Stomach (tissue), 9 donors: ENCODE results near the gene BHMT2. TPM values are rescaled to one million over a fixed set of nuclear protein-coding genes. Genes with fewer than 3 reads are reported as not detected.

Experiments
- DNase-seq, 2 donors: peaks; one replicate each; pipeline versions ENCODE4 v3.0.0 to v3.0.0-alpha.2; 2013 to 2019
- H3K27ac ChIP-seq, 5 donors: fragments of 200-600 bp in 4 of 5; sonication (generic) in 4 of 5; one replicate each; pipeline ENCODE4 v1.5.1; 2013 to 2019; ENCODE audit warnings: mild to moderate bottlenecking in 1 of 5, moderate library complexity in 1 of 5
- H3K27me3 ChIP-seq, 3 donors: fragments of 200-600 bp; sonication (generic); one replicate each; pipeline ENCODE4 v1.5.1; 2017 to 2019; ENCODE audit warnings: mixed run types in 1 of 3
- H3K36me3 ChIP-seq, 4 donors: fragments of 200-600 bp; sonication (generic); 1 replicate in 3 of 4; 2 replicates in 1 of 4; pipeline ENCODE4 v1.5.1; 2016 to 2019
- H3K4me1 ChIP-seq, 4 donors: fragments of 200-600 bp; sonication (generic); one replicate each; pipeline ENCODE4 v1.5.1; 2016 to 2019
- H3K4me3 ChIP-seq, 4 donors: fragments of 200-600 bp; sonication (generic) in 3 of 4; one replicate each; pipeline ENCODE4 v1.5.1; 2016 to 2019; ENCODE audit warnings: mild to moderate bottlenecking in 1 of 4
- H3K9me3 ChIP-seq, 4 donors: fragments of 200-600 bp; sonication (generic); one replicate each; pipeline ENCODE4 v1.5.1; 2016 to 2019
- EP300 ChIP-seq: sonication (generic); formaldehyde crosslinking; IDR thresholded peaks from one replicate; pipeline ENCODE4 v1.6.1; 2017; ENCODE audit warnings: antibody characterized with exemption
- POLR2A ChIP-seq, 4 donors: fragments of 450-650 bp; IDR thresholded peaks; one replicate each; pipeline ENCODE4 v1.6.1; 2016; ENCODE audit warnings: antibody characterized with exemption in 4 of 4, control low read depth in 2 of 4, mild to moderate bottlenecking in 1 of 4, moderate library complexity in 1 of 4
- POLR2AphosphoS5 ChIP-seq, 3 donors: sonication (generic); formaldehyde crosslinking; IDR thresholded peaks; one replicate each; pipeline ENCODE4 v1.6.1; 2016; ENCODE audit warnings: antibody characterized with exemption in 3 of 3
- WGBS, 5 donors: extraction: QIAGEN DNeasy Blood & Tissue Kit in 3 of 5; methylation state at CpG; one replicate each; pipeline versions ENCODE4 v1.1.5 to v1.1.7; 2013 to 2018; 5-methylcytosine and 5-hydroxymethylcytosine counted together
- intact Hi-C: fragments of 100-400 bp; cut with DNase I; formaldehyde crosslinking; loops from one replicate; pipeline ENCODE4 v1.15.1; 2023; ENCODE audit warnings: low total_unique reads
- polyA plus RNA-seq, 3 donors: library from polyadenylated mRNA; stranded (reverse); fragments of 200-250 nt; gene quantifications; one replicate each; pipeline ENCODE4 v1.2.3, GENCODE V29; 2013
- total RNA-seq, 5 donors: library from RNA; depleted of rRNA; stranded (reverse); fragments of >200 nt; gene quantifications; one replicate each; pipeline versions ENCODE4 v1.1.0 to v1.2.3, GENCODE V29; 2014 to 2016
- TF ChIP-seq, protein P1 (sequence below), 7 experiments: fragments of 450-650 bp in 4 of 7; fragments of 200-600 bp in 3 of 7; sonication (generic) in 3 of 7; IDR thresholded peaks; one replicate each; pipeline ENCODE4 v1.5.1; 2016 to 2019; ENCODE audit warnings: antibody characterized with exemption in 7 of 7, control low read depth in 2 of 7, mild to moderate bottlenecking in 1 of 7
- donor health status: healthy with polysubstance abuse.
- donor health status: Bipolar disorder and iron deficiency.
- donor health status: healthy.

BHMT2 gene
- total and polyA plus RNA-seq, 8 donors: 0.45 to 10.6 (median 5.1) TPM

GRCh38 chr5:79048437-79048836 lies 21.1 kb upstream of the BHMT2 start:
- no peak for DNase-seq
- no peak overlapping the region for H3K4me3 ChIP-seq
- intact Hi-C loops: no loop called here
- no peaks in the 10 kb centered on the region for H3K36me3 ChIP-seq
- TF ChIP-seq, protein P1, sequence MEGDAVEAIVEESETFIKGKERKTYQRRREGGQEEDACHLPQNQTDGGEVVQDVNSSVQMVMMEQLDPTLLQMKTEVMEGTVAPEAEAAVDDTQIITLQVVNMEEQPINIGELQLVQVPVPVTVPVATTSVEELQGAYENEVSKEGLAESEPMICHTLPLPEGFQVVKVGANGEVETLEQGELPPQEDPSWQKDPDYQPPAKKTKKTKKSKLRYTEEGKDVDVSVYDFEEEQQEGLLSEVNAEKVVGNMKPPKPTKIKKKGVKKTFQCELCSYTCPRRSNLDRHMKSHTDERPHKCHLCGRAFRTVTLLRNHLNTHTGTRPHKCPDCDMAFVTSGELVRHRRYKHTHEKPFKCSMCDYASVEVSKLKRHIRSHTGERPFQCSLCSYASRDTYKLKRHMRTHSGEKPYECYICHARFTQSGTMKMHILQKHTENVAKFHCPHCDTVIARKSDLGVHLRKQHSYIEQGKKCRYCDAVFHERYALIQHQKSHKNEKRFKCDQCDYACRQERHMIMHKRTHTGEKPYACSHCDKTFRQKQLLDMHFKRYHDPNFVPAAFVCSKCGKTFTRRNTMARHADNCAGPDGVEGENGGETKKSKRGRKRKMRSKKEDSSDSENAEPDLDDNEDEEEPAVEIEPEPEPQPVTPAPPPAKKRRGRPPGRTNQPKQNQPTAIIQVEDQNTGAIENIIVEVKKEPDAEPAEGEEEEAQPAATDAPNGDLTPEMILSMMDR (IDR thresholded peaks at IDR 0.05): no peak
- no peak for TF ChIP-seq POLR2AphosphoS5 (IDR thresholded peaks at IDR 0.05)
- no peak for TF ChIP-seq POLR2A (IDR thresholded peaks at IDR 0.05)
- no peak for TF ChIP-seq EP300
- H3K27me3 ChIP-seq: no peaks in the 10 kb centered on the region
- H3K27ac ChIP-seq: no peak overlapping the region
- no peaks in the 10 kb centered on the region for H3K4me1 ChIP-seq
- peaks cover 0 to 13% (median 6%) of the 10 kb centered on the region in 4 donors for H3K9me3 ChIP-seq

DNA sequence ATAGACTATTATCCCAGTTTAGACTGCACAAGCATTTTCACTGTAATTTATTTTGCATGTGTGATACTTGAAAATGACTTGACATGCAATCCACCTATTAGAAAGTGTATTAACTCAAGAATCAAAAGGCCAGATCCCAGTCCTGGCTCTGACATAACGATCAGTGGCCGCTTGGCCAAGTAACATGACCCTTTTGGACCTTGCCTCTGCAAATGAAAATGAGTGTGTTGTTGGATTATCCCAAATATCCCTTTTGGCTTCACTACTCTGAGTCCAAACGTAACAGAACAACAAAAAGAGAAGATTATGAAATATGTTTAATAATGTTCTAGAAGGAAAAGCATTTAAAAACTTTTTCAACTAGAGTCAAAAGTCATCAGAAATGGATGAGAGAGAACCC lies 19.1 kb upstream of the BHMT2 start:
- Histone ChIP-seq H3K4me1 (no peaks in the 10 kb centered on the region), H3K27me3 (no peaks in the 10 kb centered on the region), H3K9me3 (peaks cover 0 to 13% (median 6%) of the 10 kb centered on the region in 4 donors), H3K36me3 (no peaks in the 10 kb centered on the region), H3K4me3 (no peak overlapping the region), H3K27ac (no peak overlapping the region)
- 74 to 83% (median 79%) methylated on average over 3 of the region's 3 CpGs for WGBS, 5 donors
- intact Hi-C loops: no loop called here
- no peak for DNase-seq
- TF ChIP-seq POLR2AphosphoS5 (IDR thresholded peaks at IDR 0.05): no peak
- no peak for TF ChIP-seq POLR2A (IDR thresholded peaks at IDR 0.05)
- TF ChIP-seq EP300: no peak
- TF ChIP-seq, protein P1 (IDR thresholded peaks at IDR 0.05): no peak

GRCh38 chr5:79053321-79053720 lies 16.2 kb upstream of the BHMT2 start:
- WGBS, 5 donors: 92 to 97% (median 96%) methylated on average over 4 of the region's 4 CpGs
- TF ChIP-seq POLR2AphosphoS5 (IDR thresholded peaks at IDR 0.05) (no peak), POLR2A (IDR thresholded peaks at IDR 0.05) (no peak), EP300 (no peak)
- TF ChIP-seq, protein P1 (IDR thresholded peaks at IDR 0.05): no peak
- H3K27me3 ChIP-seq: no peaks in the 10 kb centered on the region

DNA sequence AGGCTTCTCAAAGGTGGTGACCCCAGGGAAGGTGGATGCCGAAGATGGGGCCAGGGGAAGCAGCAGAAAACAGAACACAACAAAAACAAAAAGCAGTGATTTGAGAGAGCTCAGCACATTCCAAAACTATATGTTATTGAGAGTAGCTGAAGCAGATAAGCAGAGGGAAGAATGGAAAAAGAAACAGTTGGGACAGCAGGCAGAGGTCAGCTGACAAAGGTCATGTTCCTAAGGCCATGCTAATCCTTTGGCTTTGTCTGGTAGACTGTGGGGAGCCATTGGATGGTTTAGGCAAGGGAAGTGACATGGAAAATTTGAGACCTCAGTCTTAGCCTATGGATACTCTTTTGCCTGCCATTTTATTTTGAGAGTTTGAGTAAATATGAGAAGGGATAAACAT lies 14.6 kb upstream of the BHMT2 start:
- WGBS, 5 donors: 64 to 79% (median 76%) methylated on average over 1 of the region's 1 CpG

More at GRCh38 chr5:79053321-79053720, 16.2 kb upstream of the BHMT2 start:
- intact Hi-C loops: no loop called here
- Histone ChIP-seq H3K4me1 (no peaks in the 10 kb centered on the region), H3K9me3 (peaks cover 0 to 13% (median 6%) of the 10 kb centered on the region in 4 donors), H3K27ac (no peak overlapping the region), H3K4me3 (no peak overlapping the region), H3K36me3 (no peaks in the 10 kb centered on the region)
- no peak for DNase-seq

More for the DNA sequence above, 14.6 kb upstream of the BHMT2 start:
- TF ChIP-seq EP300: no peak
- no peak for TF ChIP-seq POLR2AphosphoS5 (IDR thresholded peaks at IDR 0.05)
- TF ChIP-seq, protein P1 (IDR thresholded peaks at IDR 0.05): no peak
- TF ChIP-seq POLR2A (IDR thresholded peaks at IDR 0.05): no peak
- Histone ChIP-seq H3K4me1 (no peaks in the 10 kb centered on the region), H3K27ac (no peak overlapping the region), H3K27me3 (no peaks in the 10 kb centered on the region), H3K9me3 (peaks cover 0 to 13% (median 6%) of the 10 kb centered on the region in 4 donors), H3K4me3 (no peak overlapping the region), H3K36me3 (no peaks in the 10 kb centered on the region)
- intact Hi-C loops: no loop called here
- no peak for DNase-seq
